Esophagus muscularis mucosa (tissue), 3 donors: ENCODE measurements around the gene KCNS1.

Experiments used
- CTCF ChIP-seq, 3 experiments: fragments of 200-600 bp in 2 of 3; fragments of 450-650 bp in 1 of 3; sonication (generic) in 2 of 3; IDR thresholded peaks; one replicate each; pipeline ENCODE4 v1.5.1; 2017 to 2019; ENCODE audit warnings: antibody characterized with exemption in 3 of 3, mild to moderate bottlenecking in 2 of 3, moderate library complexity in 1 of 3
- POLR2A ChIP-seq: fragments of 450-650 bp; IDR thresholded peaks from one replicate; pipeline ENCODE4 v1.6.1; 2017; ENCODE audit warnings: antibody characterized with exemption, moderate library complexity, mild to moderate bottlenecking, low read depth
- POLR2AphosphoS5 ChIP-seq, 2 donors: sonication (generic); formaldehyde crosslinking; IDR thresholded peaks; one replicate each; pipeline ENCODE4 v1.6.1; 2017; ENCODE audit warnings: antibody characterized with exemption in 2 of 2

GRCh38 chr20:45119556-45120266, 18.8 kb upstream of the KCNS1 start:
- no peak for TF ChIP-seq CTCF (IDR thresholded peaks at IDR 0.05)
- TF ChIP-seq POLR2A, result no peak
- no peak for TF ChIP-seq POLR2AphosphoS5 (IDR thresholded peaks at IDR 0.05)
